ENCODE results near the gene FGGY.
"Not testable (repeated sequence)": the region's sequence is repeated elsewhere in the genome, so short reads cannot be mapped to it uniquely, and the experiment has no call there.

DNA sequence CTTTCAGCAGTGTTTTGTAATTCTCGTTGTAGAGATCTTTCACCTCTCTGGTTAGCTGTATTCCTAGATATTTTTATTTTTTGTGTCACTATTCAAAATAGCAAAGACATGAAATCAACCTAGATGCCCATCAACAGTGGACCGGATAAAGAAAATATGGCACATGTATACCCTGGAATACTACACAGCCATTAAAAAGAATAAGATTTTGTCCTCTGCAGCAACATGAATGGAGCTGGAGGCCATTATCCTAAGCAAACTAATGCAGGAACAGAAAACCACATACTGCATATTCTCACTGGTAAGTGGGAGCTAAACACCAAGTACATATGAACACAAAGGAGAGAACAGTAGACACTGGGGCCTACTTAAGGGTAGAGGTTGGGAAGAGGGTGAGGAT lies 199.3 kb downstream of the FGGY start:
- TF ChIP-seq, protein P1, sequence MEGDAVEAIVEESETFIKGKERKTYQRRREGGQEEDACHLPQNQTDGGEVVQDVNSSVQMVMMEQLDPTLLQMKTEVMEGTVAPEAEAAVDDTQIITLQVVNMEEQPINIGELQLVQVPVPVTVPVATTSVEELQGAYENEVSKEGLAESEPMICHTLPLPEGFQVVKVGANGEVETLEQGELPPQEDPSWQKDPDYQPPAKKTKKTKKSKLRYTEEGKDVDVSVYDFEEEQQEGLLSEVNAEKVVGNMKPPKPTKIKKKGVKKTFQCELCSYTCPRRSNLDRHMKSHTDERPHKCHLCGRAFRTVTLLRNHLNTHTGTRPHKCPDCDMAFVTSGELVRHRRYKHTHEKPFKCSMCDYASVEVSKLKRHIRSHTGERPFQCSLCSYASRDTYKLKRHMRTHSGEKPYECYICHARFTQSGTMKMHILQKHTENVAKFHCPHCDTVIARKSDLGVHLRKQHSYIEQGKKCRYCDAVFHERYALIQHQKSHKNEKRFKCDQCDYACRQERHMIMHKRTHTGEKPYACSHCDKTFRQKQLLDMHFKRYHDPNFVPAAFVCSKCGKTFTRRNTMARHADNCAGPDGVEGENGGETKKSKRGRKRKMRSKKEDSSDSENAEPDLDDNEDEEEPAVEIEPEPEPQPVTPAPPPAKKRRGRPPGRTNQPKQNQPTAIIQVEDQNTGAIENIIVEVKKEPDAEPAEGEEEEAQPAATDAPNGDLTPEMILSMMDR (IDR thresholded peaks at IDR 0.05; ENCODE audit: borderline replicate concordance, extremely low read depth, low read length, poor library complexity, severe bottlenecking): not testable (repeated sequence)
- TF ChIP-seq EZH2 (IDR thresholded peaks at IDR 0.05; ENCODE audit: borderline replicate concordance, low read depth, low read length, severe bottlenecking): not testable (repeated sequence)

Measured in DND-41 (cell line).